ENCODE data around the gene STARD3.

- TF ChIP-seq CTCF (IDR thresholded peaks at IDR 0.05; ENCODE audit: low read length) (no peak), EZH2 (IDR thresholded peaks at IDR 0.05; ENCODE audit: borderline replicate concordance, low read length) (no peak)
Observed at GRCh38 chr17:39674179-39674578, 37.2 kb downstream of the STARD3 start.
